Left ventricle myocardium inferior (tissue), 1 donor: ENCODE results near the gene NKD1. TPM values are rescaled to one million over a fixed set of nuclear protein-coding genes. Genes with fewer than 3 reads are reported as not detected.

Experiments used
- DNase-seq: peaks from one replicate; pipeline ENCODE4 v3.0.0-alpha.2; 2020
- H3K27ac ChIP-seq: fragments of 200-600 bp; replicated peaks from 2 replicates; pipeline ENCODE4 v1.8.0; 2021
- H3K27me3 ChIP-seq: fragments of 200-600 bp; 2 replicates; pipeline ENCODE4 v1.8.0; 2021; ENCODE audit warnings: low read depth
- H3K36me3 ChIP-seq: fragments of 200-600 bp; 2 replicates; pipeline ENCODE4 v1.8.0; 2021
- H3K4me1 ChIP-seq: fragments of 200-600 bp; 2 replicates; pipeline ENCODE4 v1.8.0; 2021
- H3K4me3 ChIP-seq: fragments of 200-600 bp; 2 replicates; pipeline ENCODE4 v1.8.0; 2021; ENCODE audit warnings: mild to moderate bottlenecking, moderate library complexity
- H3K9me3 ChIP-seq: fragments of 200-600 bp; replicated peaks from 2 replicates; pipeline ENCODE4 v1.8.0; 2021
- CTCF ChIP-seq: fragments of 200-600 bp; IDR thresholded peaks from 2 replicates; pipeline ENCODE4 v1.8.0; 2021; ENCODE audit warnings: antibody characterized with exemption, mild to moderate bottlenecking, borderline replicate concordance
- intact Hi-C: fragments of 100-400 bp; cut with micrococcal nuclease; formaldehyde crosslinking; loops from one replicate; pipeline ENCODE4 v1.11.0; 2022
- total RNA-seq: library from RNA; stranded (reverse); fragmentation: NEBNext Ultra II Directional; extraction: Animal tissue kit (Norgen Biotek cat#: 25700); gene quantifications from one replicate; pipeline ENCODE4 v1.2.1, GENCODE V29; 2021
- donor health status: DM: no; HTN: yes; CAD: no; lungs with severe emphysema.

Gene NKD1
- total RNA-seq, 1 donor from 2014 or later: 1.5 TPM

GRCh38 chr16:50629334-50629733 lies 81.1 kb downstream of the NKD1 start:
- Histone ChIP-seq H3K9me3 (no peaks in the 10 kb centered on the region), H3K4me3 (no peak overlapping the region), H3K36me3 (no peaks in the 10 kb centered on the region), H3K27me3 (peaks cover 17% of the 10 kb centered on the region), H3K27ac (no peak overlapping the region), H3K4me1 (peaks cover 11% of the 10 kb centered on the region)
- no peak for DNase-seq
- TF ChIP-seq CTCF: no peak
- intact Hi-C loops: no loop called here

GRCh38 chr16:50630394-50631020 lies 82.3 kb downstream of the NKD1 start:
- no peak for TF ChIP-seq CTCF

GRCh38 chr16:50631249-50631984 lies 83.2 kb downstream of the NKD1 start:
- H3K36me3 ChIP-seq: no peaks in the 10 kb centered on the region

More at GRCh38 chr16:50630394-50631020, 82.3 kb downstream of the NKD1 start:
- Histone ChIP-seq H3K4me1 (peaks cover 11% of the 10 kb centered on the region), H3K36me3 (no peaks in the 10 kb centered on the region), H3K4me3 (no peak overlapping the region), H3K27me3 (peaks cover 16% of the 10 kb centered on the region), H3K9me3 (no peaks in the 10 kb centered on the region), H3K27ac (no peak overlapping the region)
- no peak for DNase-seq
- intact Hi-C loops: no loop called here

GRCh38 chr16:50631985-50632576 lies 83.9 kb downstream of the NKD1 start:
- H3K4me1 ChIP-seq: peaks cover 6% of the 10 kb centered on the region
- H3K27me3 ChIP-seq: peaks cover 21% of the 10 kb centered on the region
- no peaks in the 10 kb centered on the region for H3K36me3 ChIP-seq
- H3K27ac ChIP-seq: no peak overlapping the region
- DNase-seq: no peak
- no peaks in the 10 kb centered on the region for H3K9me3 ChIP-seq
- TF ChIP-seq CTCF: no peak
- H3K4me3 ChIP-seq: no peak overlapping the region
- intact Hi-C loops: no loop called here

More at GRCh38 chr16:50631249-50631984, 83.2 kb downstream of the NKD1 start:
- H3K27ac ChIP-seq: no peak overlapping the region
- intact Hi-C loops: no loop called here
- peaks cover 11% of the 10 kb centered on the region for H3K4me1 ChIP-seq
- no peak for TF ChIP-seq CTCF
- no peak for DNase-seq
- peaks cover 16% of the 10 kb centered on the region for H3K27me3 ChIP-seq
- no peak overlapping the region for H3K4me3 ChIP-seq
- H3K9me3 ChIP-seq: no peaks in the 10 kb centered on the region

GRCh38 chr16:50632927-50633800 lies 85.0 kb downstream of the NKD1 start:
- TF ChIP-seq CTCF: no peak
- Histone ChIP-seq H3K9me3 (no peaks in the 10 kb centered on the region), H3K4me3 (no peak overlapping the region), H3K36me3 (no peaks in the 10 kb centered on the region), H3K27ac (no peak overlapping the region), H3K4me1 (no peaks in the 10 kb centered on the region), H3K27me3 (peaks cover 21% of the 10 kb centered on the region)
- no peak for DNase-seq
- intact Hi-C loops: no loop called here
